Glutamatergic neuron (in vitro differentiated cells): ENCODE measurements around the gene RASD1. TPM values are rescaled to one million over a fixed set of nuclear protein-coding genes. Genes with fewer than 3 reads are reported as not detected.

Experiments used
- DNase-seq: peaks from one replicate; pipeline ENCODE4 v3.0.0; 2022
- H3K27ac Mint-ChIP-seq: one replicate; pipeline ENCODE4 v1.8.0; 2020; ENCODE audit warnings: mild to moderate bottlenecking, mixed read lengths, inconsistent platforms; ENCODE audit not compliant: unreplicated experiment
- H3K27me3 Mint-ChIP-seq: one replicate; pipeline ENCODE4 v1.8.0; 2020; ENCODE audit warnings: mild to moderate bottlenecking, moderate library complexity, mixed read lengths, inconsistent platforms; ENCODE audit not compliant: unreplicated experiment
- H3K36me3 Mint-ChIP-seq: one replicate; pipeline ENCODE4 v1.8.0; 2020; ENCODE audit warnings: mild to moderate bottlenecking, mixed read lengths, inconsistent platforms; ENCODE audit not compliant: unreplicated experiment
- H3K4me1 Mint-ChIP-seq: one replicate; pipeline ENCODE4 v1.8.0; 2020; ENCODE audit warnings: mild to moderate bottlenecking, low read depth, mixed read lengths, inconsistent platforms; ENCODE audit not compliant: unreplicated experiment
- H3K4me3 Mint-ChIP-seq: one replicate; pipeline ENCODE4 v1.8.0; 2020; ENCODE audit warnings: mild to moderate bottlenecking, mixed read lengths, inconsistent platforms; ENCODE audit not compliant: unreplicated experiment
- H3K9me3 Mint-ChIP-seq: one replicate; pipeline ENCODE4 v1.8.0; 2020; ENCODE audit warnings: mild to moderate bottlenecking, moderate library complexity, mixed read lengths, inconsistent platforms; ENCODE audit not compliant: unreplicated experiment
- total RNA-seq: library from RNA; stranded (reverse); fragmentation: NEBNext Ultra II Directional; extraction: Animal tissue kit (Norgen Biotek cat#: 25700); gene quantifications from one replicate; pipeline ENCODE4 v1.2.1, GENCODE V29; 2021; ENCODE audit not compliant: unreplicated experiment
- TF ChIP-seq, protein P1 (sequence below): fragments of 200-600 bp; sonication (generic); IDR thresholded peaks from one replicate; pipeline ENCODE4 v1.5.0; 2021; ENCODE audit not compliant: partially characterized antibody, unreplicated experiment

Gene RASD1
- total RNA-seq, 1 donor from 2014 or later, result 140 TPM

DNA sequence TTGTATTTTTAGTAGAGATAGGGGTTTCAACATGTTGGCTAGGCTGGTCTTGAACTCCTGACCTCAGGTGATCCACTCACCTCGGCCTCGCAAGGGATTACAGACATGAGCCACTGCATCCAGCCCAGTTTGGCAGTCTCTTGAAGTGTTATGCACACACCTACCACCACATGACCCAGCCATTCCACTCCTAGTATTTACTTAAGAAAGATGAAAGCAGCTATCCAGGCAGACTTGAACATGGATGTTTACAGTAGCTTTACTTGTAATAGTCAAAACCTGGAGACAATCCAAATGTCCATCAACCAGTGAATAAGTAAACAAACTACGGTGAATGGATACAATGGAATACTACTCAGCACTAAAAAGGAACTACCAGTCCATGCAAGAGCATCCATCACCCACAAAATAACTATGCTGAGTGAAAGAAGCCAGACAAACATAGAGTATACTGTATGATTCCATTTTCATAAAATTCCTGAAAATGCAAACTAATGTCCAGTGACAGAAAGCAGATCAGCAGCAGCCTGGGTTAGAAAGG lies 37.8 kb upstream of the RASD1 start:
- peak overlapping the region; percentile 52 for H3K27ac Mint-ChIP-seq
- peaks cover 5% of the 10 kb centered on the region for H3K9me3 Mint-ChIP-seq
- H3K36me3 Mint-ChIP-seq, result no peaks in the 10 kb centered on the region
- no peak overlapping the region for H3K4me3 Mint-ChIP-seq
- peaks cover 5% of the 10 kb centered on the region for H3K27me3 Mint-ChIP-seq
- DNase-seq, result no peak
- peaks cover 13% of the 10 kb centered on the region for H3K4me1 Mint-ChIP-seq
- TF ChIP-seq, protein P1, sequence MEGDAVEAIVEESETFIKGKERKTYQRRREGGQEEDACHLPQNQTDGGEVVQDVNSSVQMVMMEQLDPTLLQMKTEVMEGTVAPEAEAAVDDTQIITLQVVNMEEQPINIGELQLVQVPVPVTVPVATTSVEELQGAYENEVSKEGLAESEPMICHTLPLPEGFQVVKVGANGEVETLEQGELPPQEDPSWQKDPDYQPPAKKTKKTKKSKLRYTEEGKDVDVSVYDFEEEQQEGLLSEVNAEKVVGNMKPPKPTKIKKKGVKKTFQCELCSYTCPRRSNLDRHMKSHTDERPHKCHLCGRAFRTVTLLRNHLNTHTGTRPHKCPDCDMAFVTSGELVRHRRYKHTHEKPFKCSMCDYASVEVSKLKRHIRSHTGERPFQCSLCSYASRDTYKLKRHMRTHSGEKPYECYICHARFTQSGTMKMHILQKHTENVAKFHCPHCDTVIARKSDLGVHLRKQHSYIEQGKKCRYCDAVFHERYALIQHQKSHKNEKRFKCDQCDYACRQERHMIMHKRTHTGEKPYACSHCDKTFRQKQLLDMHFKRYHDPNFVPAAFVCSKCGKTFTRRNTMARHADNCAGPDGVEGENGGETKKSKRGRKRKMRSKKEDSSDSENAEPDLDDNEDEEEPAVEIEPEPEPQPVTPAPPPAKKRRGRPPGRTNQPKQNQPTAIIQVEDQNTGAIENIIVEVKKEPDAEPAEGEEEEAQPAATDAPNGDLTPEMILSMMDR, result no peak

DNA sequence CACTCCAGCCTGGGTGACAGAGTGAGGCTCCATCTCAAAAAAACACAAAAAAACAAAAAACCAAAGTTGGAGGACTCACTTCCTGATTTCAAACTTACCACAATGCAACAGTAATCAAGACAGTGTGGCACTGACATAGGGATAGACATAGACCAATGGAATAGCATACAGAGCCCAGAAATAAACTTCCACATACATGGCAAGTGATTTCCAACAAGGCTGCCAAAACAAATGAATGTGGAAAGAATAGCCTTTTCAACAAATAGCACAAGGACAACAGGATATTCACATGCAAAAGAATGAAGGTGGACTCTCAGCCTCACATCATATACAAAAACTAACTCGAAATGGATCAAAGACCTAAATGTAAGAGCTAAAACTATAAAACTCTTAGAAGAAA lies 36.8 kb upstream of the RASD1 start:
- H3K36me3 Mint-ChIP-seq, result no peaks in the 10 kb centered on the region
- no peak overlapping the region for H3K27ac Mint-ChIP-seq
- DNase-seq, result no peak
- TF ChIP-seq, protein P1, result no peak
- H3K4me1 Mint-ChIP-seq, result peaks cover 14% of the 10 kb centered on the region
- peaks cover 2% of the 10 kb centered on the region for H3K9me3 Mint-ChIP-seq
- no peak overlapping the region for H3K4me3 Mint-ChIP-seq
- H3K27me3 Mint-ChIP-seq, result peaks cover 5% of the 10 kb centered on the region

DNA sequence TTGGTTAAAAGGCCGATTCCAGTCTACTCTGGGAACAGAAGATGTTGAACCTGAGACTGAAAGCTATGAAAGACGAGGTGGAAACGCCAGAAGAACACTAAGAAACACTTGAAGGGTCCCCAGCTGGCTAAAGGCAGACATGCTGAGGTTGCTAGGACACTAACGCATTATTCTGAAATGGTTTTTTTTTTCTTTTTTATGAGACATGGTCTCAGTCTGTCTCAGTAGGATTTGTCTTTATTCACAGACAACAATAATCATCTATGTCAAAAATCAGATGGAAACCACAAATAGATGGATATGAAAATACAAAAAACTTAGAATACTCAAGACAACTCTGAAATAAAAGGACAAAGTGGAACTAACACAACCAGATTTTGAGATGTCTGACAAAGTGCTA lies 35.0 kb upstream of the RASD1 start:
- Mint-ChIP-seq H3K27me3 (peaks cover 5% of the 10 kb centered on the region), H3K9me3 (peaks cover 2% of the 10 kb centered on the region), H3K36me3 (no peaks in the 10 kb centered on the region), H3K27ac (peak overlapping the region; percentile 94), H3K4me3 (peak overlapping the region; percentile 42), H3K4me1 (peaks cover 11% of the 10 kb centered on the region)
- DNase-seq, result no peak
- TF ChIP-seq, protein P1, result no peak

DNA sequence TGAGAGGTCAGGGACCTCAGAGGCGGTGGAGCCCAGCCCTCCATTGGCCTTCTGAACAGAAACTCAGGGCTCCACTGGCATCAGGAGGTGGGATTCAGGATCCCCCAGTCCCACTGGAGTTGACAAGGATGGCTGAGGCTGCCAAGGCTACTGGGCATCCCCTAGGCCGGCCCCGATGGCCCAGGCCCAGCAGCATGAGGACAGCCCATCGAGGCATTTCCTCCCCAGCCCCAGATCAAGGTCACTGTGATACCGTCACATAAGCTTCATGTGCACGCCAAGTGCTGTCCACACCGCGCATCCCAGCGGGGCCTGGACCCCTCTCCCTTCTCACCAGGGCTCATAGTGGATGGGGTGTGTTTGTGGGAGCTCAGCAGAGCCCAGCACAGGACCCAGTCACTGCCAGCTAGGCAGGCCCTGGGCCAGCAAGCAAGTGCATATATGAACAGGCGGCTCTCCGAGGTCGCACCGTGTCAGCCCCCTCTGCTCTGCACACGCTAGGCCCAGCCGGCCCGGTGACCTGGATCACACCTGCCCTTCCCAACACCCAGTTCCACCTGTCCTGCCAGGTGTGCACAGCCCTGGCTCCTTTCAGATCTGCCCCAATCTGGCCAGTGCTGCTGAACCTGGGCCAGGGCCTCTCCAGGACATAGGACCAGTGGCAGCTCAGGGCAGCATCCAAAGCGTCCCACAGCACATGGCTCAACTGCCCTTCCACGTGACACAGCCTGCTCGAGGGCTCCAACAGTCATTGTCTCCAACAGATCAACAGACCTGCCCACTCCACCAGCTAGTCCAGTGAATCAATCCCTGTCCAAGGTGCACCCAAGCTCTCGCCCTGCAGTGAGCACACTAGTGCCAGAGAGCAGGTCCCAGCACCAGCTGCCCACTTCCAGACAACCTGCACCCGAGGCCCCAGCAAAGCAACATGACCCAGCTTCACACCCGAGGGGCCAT lies 32.8 kb upstream of the RASD1 start:
- Mint-ChIP-seq H3K4me3 (no peak overlapping the region), H3K27me3 (peaks cover 2% of the 10 kb centered on the region), H3K27ac (no peak overlapping the region), H3K36me3 (no peaks in the 10 kb centered on the region), H3K4me1 (peaks cover 17% of the 10 kb centered on the region), H3K9me3 (peaks cover 2% of the 10 kb centered on the region)
- TF ChIP-seq, protein P1, result no peak
- DNase-seq, result no peak
